H1 (cell line): ENCODE measurements around the gene ZNF182. TPM values are rescaled to one million over a fixed set of nuclear protein-coding genes. Genes with fewer than 3 reads are reported as not detected.

Source experiments
- CTCF ChIA-PET: fragments of 300-600 bp; sonication (Branson Sonifier 250); formaldehyde crosslinking; loops from one replicate; lab custom pipeline; 2021; ENCODE audit not compliant: partially characterized antibody; lab: Charles Lee
- POLR2A ChIA-PET: fragments of 300-600 bp; sonication (Branson Sonifier 250); formaldehyde crosslinking; loops from one replicate; lab custom pipeline; 2021; ENCODE audit warnings: inconsistent platforms; ENCODE audit not compliant: partially characterized antibody; lab: Charles Lee
- DNase-seq, 2 experiments: peaks; one replicate each; pipeline versions ENCODE4 v3.0.0 to v3.0.0-alpha.2; 2010 to 2022; ENCODE audit warnings: low spot score in 2 of 2, low read depth in 1 of 2, mixed read lengths in 1 of 2
- FAIRE-seq: peaks from 2 replicates; lab custom pipeline; 2011; peaks lifted over from hg19 to GRCh38; lab: Jason Lieb, UNC
- H2AFZ ChIP-seq: 2 replicates; pipeline ENCODE4 v1.8.1; 2012; ENCODE audit warnings: low read length, inconsistent platforms
- H2AK5ac ChIP-seq: 2 replicates; pipeline ENCODE4 v1.6.1; 2013; ENCODE audit warnings: low read depth, low read length
- H2BK120ac ChIP-seq: replicated peaks from 2 replicates; pipeline ENCODE3; 2013; ENCODE audit warnings: low read depth, low read length, inconsistent platforms
- H2BK12ac ChIP-seq: 2 replicates; pipeline ENCODE4 v1.6.1; 2013; ENCODE audit warnings: low read depth, low read length
- H2BK15ac ChIP-seq: 2 replicates; pipeline ENCODE4 v1.6.1; 2013; ENCODE audit warnings: low read length
- H2BK20ac ChIP-seq: 2 replicates; pipeline ENCODE4 v1.6.1; 2013; ENCODE audit warnings: low read length
- H2BK5ac ChIP-seq: 2 replicates; pipeline ENCODE4 v1.6.1; 2013; ENCODE audit warnings: low read depth, low read length
- H3K14ac ChIP-seq: 2 replicates; pipeline ENCODE4 v1.6.1; 2013; ENCODE audit warnings: inconsistent platforms; ENCODE audit not compliant: insufficient read length
- H3K18ac ChIP-seq: 2 replicates; pipeline ENCODE4 v1.6.1; 2013; ENCODE audit warnings: low read length; ENCODE audit errors: extremely low read depth
- H3K23ac ChIP-seq: 2 replicates; pipeline ENCODE4 v1.6.1; 2013; ENCODE audit warnings: inconsistent platforms; ENCODE audit not compliant: insufficient read length
- H3K23me2 ChIP-seq: 2 replicates; pipeline ENCODE4 v1.6.1; 2013; ENCODE audit warnings: low read depth, low read length
- H3K27ac ChIP-seq: 2 replicates; pipeline ENCODE4 v1.6.1; 2011; ENCODE audit warnings: low read depth, low read length, inconsistent platforms
- H3K27me3 ChIP-seq, 4 experiments: replicated peaks in 1 of 4; 1 replicate in 1 of 4; 2 replicates in 3 of 4; pipeline versions ENCODE4 v1.6.1 to v1.8.1; 2011 to 2013; ENCODE audit warnings: low read length in 3 of 4, mild to moderate bottlenecking in 3 of 4, inconsistent platforms in 2 of 4, mixed read lengths in 2 of 4, moderate library complexity in 1 of 4; ENCODE audit not compliant: control insufficient read depth in 3 of 4, insufficient read depth in 3 of 4; ENCODE audit errors: extremely low read depth in 1 of 4
- H3K36me3 ChIP-seq, 4 experiments: 2 replicates each; pipeline versions ENCODE4 v1.6.1 to v1.8.1; 2011 to 2013; ENCODE audit warnings: mild to moderate bottlenecking in 4 of 4, low read length in 3 of 4, moderate library complexity in 2 of 4, control low read depth in 1 of 4, inconsistent platforms in 1 of 4; ENCODE audit not compliant: insufficient read depth in 4 of 4, control insufficient read depth in 2 of 4
- H3K4ac ChIP-seq: replicated peaks from 2 replicates; pipeline ENCODE3; 2013; ENCODE audit warnings: low read length, low read depth, mixed read lengths, inconsistent platforms; ENCODE audit not compliant: insufficient read length
- H3K4me1 ChIP-seq, 4 experiments: replicated peaks in 1 of 4; 1 replicate in 1 of 4; 2 replicates in 3 of 4; pipeline versions ENCODE4 v1.6.1 to v1.8.1; 2011 to 2013; ENCODE audit warnings: low read length in 3 of 4, inconsistent platforms in 2 of 4, mixed read lengths in 1 of 4; ENCODE audit not compliant: insufficient read depth in 4 of 4, control insufficient read depth in 3 of 4
- H3K4me2 ChIP-seq, 2 experiments: 2 replicates each; pipeline versions ENCODE4 v1.6.1 to v1.8.1; 2011 to 2013; ENCODE audit warnings: low read depth in 2 of 2, low read length in 2 of 2, control low read depth in 1 of 2, inconsistent platforms in 1 of 2, mild to moderate bottlenecking in 1 of 2; ENCODE audit not compliant: insufficient read depth in 1 of 2
- H3K4me3 ChIP-seq, 4 experiments: fragments of 200-600, 300-600 bp in 1 of 4; sonication (generic), shearing (Covaris generic), sonication (Bioruptor Twin) in 1 of 4; 2 replicates each; pipeline versions ENCODE4 v1.5.1 to v1.8.1; 2011 to 2016; ENCODE audit warnings: low read length in 4 of 4, low read depth in 3 of 4, control low read depth in 2 of 4, inconsistent platforms in 2 of 4, mild to moderate bottlenecking in 2 of 4, mixed read lengths in 1 of 4, moderate library complexity in 1 of 4; ENCODE audit not compliant: insufficient read depth in 2 of 4; ENCODE audit errors: extremely low read depth in 1 of 4
- H3K56ac ChIP-seq: replicated peaks from 2 replicates; pipeline ENCODE3; 2013; ENCODE audit warnings: low read depth, mild to moderate bottlenecking, mixed read lengths, low read length, inconsistent platforms; ENCODE audit not compliant: insufficient read length
- H3K79me1 ChIP-seq: 2 replicates; pipeline ENCODE4 v1.6.1; 2013; ENCODE audit warnings: low read depth, low read length, control low read depth
- H3K79me2 ChIP-seq, 2 experiments: 2 replicates each; pipeline versions ENCODE4 v1.6.1 to v1.8.1; 2012 to 2013; ENCODE audit warnings: low read length in 2 of 2, mild to moderate bottlenecking in 2 of 2, inconsistent platforms in 1 of 2; ENCODE audit not compliant: insufficient read depth in 2 of 2, control insufficient read depth in 1 of 2
- H3K9ac ChIP-seq, 4 experiments: replicated peaks in 1 of 4; 1 replicate in 1 of 4; 2 replicates in 3 of 4; pipeline versions ENCODE4 v1.6.1 to v1.8.1; 2011 to 2013; ENCODE audit warnings: low read depth in 3 of 4, low read length in 3 of 4, control low read depth in 2 of 4, mild to moderate bottlenecking in 2 of 4, moderate library complexity in 2 of 4, inconsistent platforms in 1 of 4; ENCODE audit errors: extremely low read depth in 1 of 4
- H3K9me3 ChIP-seq, 2 experiments: 2 replicates each; pipeline versions ENCODE4 v1.6.1 to v1.8.1; 2012 to 2013; ENCODE audit warnings: mild to moderate bottlenecking in 2 of 2, moderate library complexity in 2 of 2, control low read depth in 1 of 2, inconsistent platforms in 1 of 2, low read depth in 1 of 2, low read length in 1 of 2, mixed read lengths in 1 of 2; ENCODE audit not compliant: insufficient read depth in 2 of 2
- H4K20me1 ChIP-seq, 2 experiments: replicated peaks in 1 of 2; 2 replicates each; pipeline versions ENCODE3 to v1.8.1; 2011 to 2013; ENCODE audit warnings: inconsistent platforms in 2 of 2, low read length in 2 of 2, mild to moderate bottlenecking in 1 of 2; ENCODE audit not compliant: insufficient read depth in 2 of 2, control insufficient read depth in 1 of 2
- H4K5ac ChIP-seq: 2 replicates; pipeline ENCODE4 v1.6.1; 2013; ENCODE audit warnings: low read length, low read depth, mixed read lengths, inconsistent platforms; ENCODE audit not compliant: insufficient read length
- H4K8ac ChIP-seq: 2 replicates; pipeline ENCODE4 v1.8.0; 2013; ENCODE audit warnings: mild to moderate bottlenecking, moderate library complexity, low read length, inconsistent platforms; ENCODE audit not compliant: insufficient read depth; ENCODE audit errors: extremely low read depth
- H4K91ac ChIP-seq: replicated peaks from 2 replicates; pipeline ENCODE3; 2013; ENCODE audit warnings: low read length, mixed read lengths, inconsistent platforms; ENCODE audit not compliant: insufficient read length
- ATF2 ChIP-seq: IDR thresholded peaks from 2 replicates; pipeline ENCODE4 v1.6.1; 2012; ENCODE audit warnings: low read length, inconsistent platforms
- CBX8 ChIP-seq: fragments of 300-800, 300-1000 bp; sonication (generic); IDR thresholded peaks from 2 replicates; pipeline ENCODE4 v1.7.1; 2016; ENCODE audit warnings: low read depth, low read length, borderline replicate concordance
- JUND ChIP-seq: IDR thresholded peaks from 2 replicates; pipeline ENCODE4 v1.6.1; 2011; ENCODE audit warnings: mild to moderate bottlenecking, improper control_type of control experiment, low read length
- POLR2A ChIP-seq, 2 experiments: IDR thresholded peaks; 1 replicate in 1 of 2; 2 replicates in 1 of 2; pipeline ENCODE4 v1.6.1; 2011; ENCODE audit warnings: low read depth in 2 of 2, low read length in 2 of 2, mild to moderate bottlenecking in 2 of 2; ENCODE audit errors: control extremely low read depth in 1 of 2
- POLR2AphosphoS5 ChIP-seq: IDR thresholded peaks from 2 replicates; pipeline ENCODE4 v1.6.1; 2011; ENCODE audit warnings: low read depth, low read length
- SP4 ChIP-seq: IDR thresholded peaks from 2 replicates; pipeline ENCODE4 v1.6.1; 2012; ENCODE audit warnings: low read length, inconsistent platforms
- SRF ChIP-seq: IDR thresholded peaks from 2 replicates; pipeline ENCODE4 v1.6.1; 2011; ENCODE audit warnings: mild to moderate bottlenecking, low read depth, low read length, moderate library complexity
- SUZ12 ChIP-seq: fragments of 200-600 bp; sonication (generic); IDR thresholded peaks from 2 replicates; pipeline ENCODE4 v1.6.1; 2012; ENCODE audit warnings: mild to moderate bottlenecking, inconsistent platforms, low read length, moderate library complexity, mixed read lengths
- TAF7 ChIP-seq: optimal IDR thresholded peaks from 2 replicates; pipeline ENCODE3; 2011; ENCODE audit warnings: low read depth, mild to moderate bottlenecking, inconsistent platforms, low read length, moderate library complexity, borderline replicate concordance
- YY1 ChIP-seq: IDR thresholded peaks from 2 replicates; pipeline ENCODE4 v1.6.1; 2011; ENCODE audit warnings: low read depth, mild to moderate bottlenecking, low read length
- ZNF274 ChIP-seq: IDR thresholded peaks from 2 replicates; pipeline ENCODE4 v1.7.0; 2012; ENCODE audit warnings: low read length, borderline replicate concordance; ENCODE audit errors: extremely low read depth
- WGBS, 2 experiments: shearing (Covaris generic) in 1 of 2; methylation state at CpG; one replicate each; pipeline versions ENCODE4 v1.1.6 to v1.1.7; 2013 to 2015; ENCODE audit warnings: low lambda C conversion rate in 2 of 2, mixed read lengths in 2 of 2, inconsistent platforms in 1 of 2, low coverage in 1 of 2, missing lambda C conversion rate in 1 of 2; ENCODE audit not compliant: insufficient replicate concordance in 2 of 2, insufficient coverage in 1 of 2, insufficient read length in 1 of 2; ENCODE audit errors: extremely low coverage in 1 of 2, missing lambda C conversion rate in 1 of 2; 5-methylcytosine and 5-hydroxymethylcytosine counted together
- polyA plus RNA-seq, 7 experiments: library from polyadenylated mRNA; depleted of rRNA in 3 of 7; stranded (reverse) in 5 of 7; unstranded in 2 of 7; fragments of >200 nt in 5 of 7; fragments of 200-250 nt in 2 of 7; gene quantifications; 1 replicate in 5 of 7; 2 replicates in 1 of 7; 4 replicates in 1 of 7; pipeline versions ENCODE4 v1.2.1 to v1.2.3, GENCODE V29; 2011 to 2013; ENCODE audit warnings: missing spikeins in 2 of 7, mixed read lengths in 2 of 7
- total RNA-seq: library from RNA; stranded (reverse); fragmentation: NEBNext Ultra II Directional; extraction: Animal tissue kit (Norgen Biotek cat#: 25700); gene quantifications from 2 replicates; pipeline ENCODE4 v1.2.1, GENCODE V29; 2021

The ZNF182 gene
- total and polyA plus RNA-seq, 2 of the 8 experiments (the other 6 are each of a cell fraction or from before 2014, with no cell fraction given), result 1.3 to 8.2 TPM

GRCh38 chrX:47960406-47960805, 43.4 kb downstream of the ZNF182 start:
- no peak overlapping the region for H3K14ac ChIP-seq
- TF ChIP-seq SRF (no peak), SUZ12 (no peak), SP4 (no peak), POLR2AphosphoS5 (no peak), ATF2 (no peak), POLR2A (IDR thresholded peaks at IDR 0.05; ENCODE audit: control extremely low read depth in 1 of 2, low read depth in 2 of 2, low read length in 2 of 2) (no peak), YY1 (no peak), ZNF274 (no peak), JUND (no peak), TAF7 (no peak), CBX8 (no peak)
- DNase-seq (no peak), FAIRE-seq (no peak)
- no peak overlapping the region for H3K27ac ChIP-seq
- H2AK5ac ChIP-seq, result no peak overlapping the region
- no peak overlapping the region for H4K91ac ChIP-seq
- H3K23ac ChIP-seq, result no peak overlapping the region
- no peaks in the 10 kb centered on the region for H3K79me1 ChIP-seq
- H4K5ac ChIP-seq, result no peak overlapping the region
- H2BK20ac ChIP-seq, result no peak overlapping the region
- H3K9me3 ChIP-seq, result peaks cover 0 to 5% of the 10 kb centered on the region in 2 experiments; a peak in 2 of 4 replicates
- ChIA-PET POLR2A (no interaction called here), CTCF (no interaction called here)
- H3K23me2 ChIP-seq, result no peaks in the 10 kb centered on the region
- H2BK12ac ChIP-seq, result no peak overlapping the region
- H3K4me3 ChIP-seq, result no peak overlapping the region
- H3K36me3 ChIP-seq, result no peaks in the 10 kb centered on the region; a peak in 1 of 8 replicates
- no peaks in the 10 kb centered on the region for H3K27me3 ChIP-seq
- H4K8ac ChIP-seq, result no peak overlapping the region
- no peak overlapping the region for H2BK5ac ChIP-seq
- H3K4me2 ChIP-seq, result no peak overlapping the region
- no peak overlapping the region for H2BK120ac ChIP-seq
- H3K4ac ChIP-seq, result no peak overlapping the region
- H3K56ac ChIP-seq, result no peak overlapping the region
- H3K4me1 ChIP-seq, result no peaks in the 10 kb centered on the region
- no peak overlapping the region for H2AFZ ChIP-seq
- no peak overlapping the region for H2BK15ac ChIP-seq
- H4K20me1 ChIP-seq, result no peaks in the 10 kb centered on the region
- no peak overlapping the region for H3K18ac ChIP-seq
- WGBS, 2 experiments, result 100% methylated on average over 2 of the region's 2 CpGs; no CpG with 5 or more reads in 1 of the 2 experiments
- H3K9ac ChIP-seq, result no peak overlapping the region
- H3K79me2 ChIP-seq, result no peaks in the 10 kb centered on the region
